Stimulated activated CD4-positive, alpha-beta T cell treated with anti-CD3 and anti-CD28 coated beads, TNF-alpha, amount 100 ng/mL, for 4 hours (primary cell): ENCODE measurements around the gene PRKCD.

ENCODE experiments used
- DNase-seq, 3 experiments: peaks; one replicate each; pipeline ENCODE4 v3.0.0-alpha.2; 2020; ENCODE audit warnings: low read depth in 3 of 3

Gene PRKCD

GRCh38 chr3:53190659-53191058, 29.6 kb downstream of the PRKCD start:
- no peak for DNase-seq

DNA sequence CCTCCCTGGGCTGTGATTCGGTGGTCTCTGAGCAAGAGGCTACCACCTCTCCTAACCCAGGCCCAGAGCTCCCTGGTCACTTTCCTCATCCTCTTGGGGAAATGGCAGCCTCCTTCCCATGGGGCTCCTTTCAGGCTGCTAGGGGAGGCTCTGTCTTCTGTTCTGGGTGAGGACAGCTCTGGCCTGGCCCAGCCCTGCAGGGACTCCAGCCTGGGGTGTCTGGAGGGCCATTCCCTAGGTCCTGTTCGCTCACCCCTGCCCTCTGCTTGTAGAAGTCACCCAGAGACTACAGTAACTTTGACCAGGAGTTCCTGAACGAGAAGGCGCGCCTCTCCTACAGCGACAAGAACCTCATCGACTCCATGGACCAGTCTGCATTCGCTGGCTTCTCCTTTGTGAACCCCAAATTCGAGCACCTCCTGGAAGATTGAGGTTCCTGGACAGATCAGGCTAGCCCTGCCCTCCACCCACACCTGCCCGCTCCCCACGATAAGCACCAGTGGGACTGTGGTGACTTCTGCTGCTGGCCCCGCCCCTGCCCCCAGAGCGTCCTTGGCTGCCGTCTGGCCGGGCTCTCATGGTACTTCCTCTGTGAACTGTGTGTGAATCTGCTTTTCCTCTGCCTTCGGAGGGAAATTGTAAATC, 30.9 kb downstream of the PRKCD start:
- DNase-seq, result no peak

DNA sequence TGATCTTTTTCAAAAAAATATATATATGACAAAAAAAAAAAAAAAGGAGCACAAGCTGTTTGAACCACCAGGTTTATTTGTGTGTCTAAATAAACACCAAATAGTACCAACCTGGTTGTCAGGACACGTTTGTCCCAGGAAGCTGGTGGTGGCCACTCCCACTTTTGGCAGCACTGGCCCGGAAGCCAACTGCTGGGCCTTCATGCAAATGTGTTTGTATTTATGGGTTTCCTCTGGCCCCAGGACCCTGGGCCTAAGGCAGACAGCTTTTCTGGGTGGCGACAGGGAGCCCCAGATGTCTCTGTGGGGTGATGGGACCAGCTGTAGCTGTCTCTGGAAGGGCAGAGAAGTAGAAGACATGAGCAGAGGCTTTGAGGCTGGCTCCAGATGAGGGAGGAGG, 31.6 kb downstream of the PRKCD start:
- no peak for DNase-seq

GRCh38 chr3:53193466-53194209, 32.6 kb downstream of the PRKCD start:
- no peak for DNase-seq

GRCh38 chr3:53194210-53195065, 33.4 kb downstream of the PRKCD start:
- no peak for DNase-seq

- DNase-seq, result no peak
Measured at GRCh38 chr3:53195066-53195450, 34.0 kb downstream of the PRKCD start.

GRCh38 chr3:53195602-53196574, 34.9 kb downstream of the PRKCD start:
- peak; percentile 17 to 45 (median 40) for DNase-seq

- peak in 1 of 3 experiments; percentile 8 for DNase-seq
Measured at GRCh38 chr3:53196575-53197407, 35.8 kb downstream of the PRKCD start.

- no peak for DNase-seq
Measured at GRCh38 chr3:53198256-53198977, 37.4 kb downstream of the PRKCD start.

GRCh38 chr3:53198996-53199395, 38.0 kb downstream of the PRKCD start:
- DNase-seq, result no peak

- no peak for DNase-seq
Measured at GRCh38 chr3:53199834-53200233, 38.8 kb downstream of the PRKCD start.

DNA sequence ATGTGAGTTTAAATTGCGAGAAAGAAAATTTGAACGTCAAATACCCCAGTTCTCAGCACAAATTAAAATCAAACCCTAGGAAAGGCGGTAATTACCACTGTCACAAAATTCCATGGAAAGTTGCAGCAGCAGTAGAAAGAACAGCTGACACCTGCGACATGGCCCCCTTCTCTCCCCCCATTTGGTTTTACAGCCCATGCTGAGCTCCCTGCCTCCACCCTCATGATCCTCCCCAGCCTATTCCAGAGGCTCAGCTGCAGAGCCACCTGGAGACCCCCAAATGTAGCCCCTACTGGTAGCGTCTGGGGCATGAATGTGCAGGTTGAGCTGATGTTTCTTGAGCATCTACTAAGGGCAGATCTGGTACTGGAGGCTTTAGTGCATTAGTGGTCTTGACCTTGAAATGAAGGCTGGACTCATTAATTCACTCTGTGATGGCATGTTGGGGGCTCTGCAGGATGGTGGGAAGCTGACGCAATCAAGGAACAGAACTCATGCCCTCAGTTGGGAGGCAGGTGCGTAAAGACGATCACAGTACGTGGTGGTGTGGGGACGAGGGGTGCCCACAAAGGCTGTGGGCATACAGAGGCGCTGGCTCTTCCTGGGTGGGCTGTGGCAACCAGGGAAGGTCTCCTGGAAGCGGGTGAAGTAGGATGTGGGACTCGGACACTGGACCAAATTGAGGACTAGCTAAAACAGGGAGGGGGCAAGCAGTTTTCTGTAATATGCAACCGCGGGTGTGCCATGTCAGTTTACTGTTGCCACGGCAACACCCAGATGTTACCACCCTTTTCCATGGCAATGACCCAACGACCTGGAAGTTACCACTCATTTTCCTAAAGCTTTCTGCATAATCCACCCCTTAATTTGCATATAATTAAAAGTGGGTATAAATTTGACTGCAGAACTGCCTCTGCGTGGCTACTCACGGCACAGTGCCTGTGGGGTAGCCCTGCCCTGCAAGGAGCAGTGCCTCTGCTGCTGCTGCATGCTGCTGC, 39.8 kb downstream of the PRKCD start:
- DNase-seq, result no peak

- no peak for DNase-seq
Measured at GRCh38 chr3:53202331-53203015, 41.5 kb downstream of the PRKCD start.

- no peak for DNase-seq
Measured at GRCh38 chr3:53211706-53212702, 51.0 kb downstream of the PRKCD start.

- DNase-seq, result no peak
Measured at GRCh38 chr3:53213276-53213675, 52.3 kb downstream of the PRKCD start.

- no peak for DNase-seq
Measured at GRCh38 chr3:53215816-53216215, 54.8 kb downstream of the PRKCD start.

- DNase-seq, result no peak
Measured at GRCh38 chr3:53216723-53217122, 55.7 kb downstream of the PRKCD start.
